T-helper 1 cell treated with Interleukin-12 subunit alpha and Interleukin-12 subunit beta and Interleukin-4 antibody, amounts not matched to agents 30 ng/mL and 1 ng/mL, for 36 hours (primary cell): ENCODE measurements around the gene ZNRD2. TPM values are rescaled to one million over a fixed set of nuclear protein-coding genes. Genes with fewer than 3 reads are reported as not detected.
"Not testable (repeated sequence)": the region's sequence is repeated elsewhere in the genome, so short reads cannot be mapped to it uniquely, and the experiment has no call there.

Source experiments
- intact Hi-C: fragments of 100-400 bp; cut with micrococcal nuclease; formaldehyde crosslinking; loops from one replicate; pipeline ENCODE4 v1.15.1; 2024
- total RNA-seq: library from RNA; stranded (reverse); gene quantifications from 2 replicates; pipeline ENCODE4 v1.2.3, GENCODE V29; 2022

ZNRD2 gene
- total RNA-seq, 1 donor from 2014 or later = 48.5 TPM

DNA sequence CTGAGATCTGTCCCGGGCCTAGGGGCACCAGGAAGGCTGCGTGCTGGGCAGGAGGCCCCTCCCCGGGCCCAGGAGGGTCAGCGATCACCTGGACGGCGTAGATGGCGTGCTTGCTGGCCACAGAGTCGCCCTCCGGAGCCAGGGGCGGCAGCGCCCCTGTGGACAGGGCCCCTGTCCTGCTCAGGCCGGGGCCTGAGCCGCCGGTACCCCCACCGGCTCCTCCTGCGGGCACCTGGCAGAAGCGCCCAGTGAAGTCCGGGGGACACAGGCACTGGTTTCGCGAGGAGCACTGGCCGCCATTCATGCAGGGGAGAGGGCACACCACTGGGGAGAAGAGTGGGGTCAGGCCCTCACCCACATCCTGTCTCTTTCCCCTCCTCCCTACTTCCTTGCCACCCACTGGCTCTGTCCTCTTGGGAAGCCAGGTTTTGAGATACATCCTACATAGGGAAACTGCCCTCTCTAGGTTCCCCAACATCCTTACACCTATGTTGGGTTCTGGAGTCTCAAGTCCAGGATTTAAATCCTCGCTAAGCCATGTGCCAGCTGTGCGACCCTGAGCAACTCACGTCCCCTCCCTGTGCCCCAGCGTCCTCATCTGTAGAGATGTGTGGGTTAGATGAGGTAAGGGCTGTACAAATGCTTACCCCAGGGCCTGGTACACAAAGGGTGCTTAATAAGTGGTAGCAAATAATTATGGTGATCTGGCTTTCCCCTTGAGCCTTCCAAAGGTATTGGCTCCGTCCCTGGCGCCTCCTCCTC lies 16.0 kb upstream of the ZNRD2 start:
- intact Hi-C loops = loop anchor here (1.0 kb wide), 1 partner anchor 8 kb away; no protein-coding TSS in a partner anchor

DNA sequence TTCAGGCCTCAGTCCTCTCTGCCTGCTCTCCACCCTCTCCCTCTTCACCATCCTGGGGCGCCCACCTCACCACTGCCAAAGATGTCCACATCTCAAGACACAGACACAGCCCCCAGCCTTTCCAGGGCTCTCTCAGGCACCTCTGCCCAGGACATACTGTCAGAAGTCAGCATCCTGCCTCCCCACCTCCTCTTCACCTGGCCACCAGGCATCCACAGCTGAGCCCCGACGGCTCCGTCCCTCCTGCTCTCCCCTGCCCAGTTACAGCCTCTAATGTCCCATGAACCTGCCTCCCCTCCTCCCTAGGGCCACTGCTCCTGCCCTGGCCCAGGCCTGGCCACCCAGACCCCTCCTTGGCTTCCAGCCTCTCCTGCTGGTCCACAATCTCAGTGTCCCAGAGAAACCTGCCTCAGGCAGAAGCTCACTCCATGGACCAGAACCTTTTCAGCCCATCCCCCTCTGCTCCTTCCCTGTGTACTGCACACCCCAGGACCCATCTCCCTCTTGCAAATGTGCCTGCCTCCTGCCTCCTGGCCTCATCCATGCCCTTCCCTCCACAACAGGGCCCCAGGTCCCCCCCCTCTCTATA lies 15.3 kb upstream of the ZNRD2 start:
- intact Hi-C loops = loop anchor here (1.0 kb wide), 1 partner anchor 9 kb away; no protein-coding TSS in a partner anchor

DNA sequence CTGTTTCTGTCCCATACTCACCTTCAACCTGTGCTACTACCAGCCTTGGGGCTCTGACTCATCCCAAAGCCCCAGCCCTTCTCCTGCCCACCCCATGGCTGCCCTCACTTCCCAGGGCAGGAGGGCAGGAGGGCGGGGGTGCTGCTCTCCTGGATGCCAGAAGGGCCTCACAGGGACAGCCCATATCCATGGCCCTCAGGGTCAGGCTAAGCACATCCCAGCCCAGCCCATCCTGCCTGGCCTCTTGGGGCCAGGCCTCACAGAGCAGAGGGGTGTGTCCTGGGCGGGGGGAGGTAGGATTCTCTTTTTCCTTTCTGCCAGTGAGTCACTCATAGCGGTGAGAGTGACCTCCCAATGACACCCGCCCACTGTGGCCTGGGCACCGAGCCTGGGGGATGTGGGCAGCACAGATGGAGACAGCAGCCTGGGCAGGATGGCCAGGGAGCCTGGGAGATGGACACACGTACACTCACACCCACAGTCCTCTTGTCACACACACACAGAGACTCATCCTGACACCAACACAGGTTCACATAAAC lies 14.5 kb upstream of the ZNRD2 start:
- intact Hi-C loops = loop anchor here (2.0 kb wide), 1 partner anchor 15 kb away; no protein-coding TSS in a partner anchor

DNA sequence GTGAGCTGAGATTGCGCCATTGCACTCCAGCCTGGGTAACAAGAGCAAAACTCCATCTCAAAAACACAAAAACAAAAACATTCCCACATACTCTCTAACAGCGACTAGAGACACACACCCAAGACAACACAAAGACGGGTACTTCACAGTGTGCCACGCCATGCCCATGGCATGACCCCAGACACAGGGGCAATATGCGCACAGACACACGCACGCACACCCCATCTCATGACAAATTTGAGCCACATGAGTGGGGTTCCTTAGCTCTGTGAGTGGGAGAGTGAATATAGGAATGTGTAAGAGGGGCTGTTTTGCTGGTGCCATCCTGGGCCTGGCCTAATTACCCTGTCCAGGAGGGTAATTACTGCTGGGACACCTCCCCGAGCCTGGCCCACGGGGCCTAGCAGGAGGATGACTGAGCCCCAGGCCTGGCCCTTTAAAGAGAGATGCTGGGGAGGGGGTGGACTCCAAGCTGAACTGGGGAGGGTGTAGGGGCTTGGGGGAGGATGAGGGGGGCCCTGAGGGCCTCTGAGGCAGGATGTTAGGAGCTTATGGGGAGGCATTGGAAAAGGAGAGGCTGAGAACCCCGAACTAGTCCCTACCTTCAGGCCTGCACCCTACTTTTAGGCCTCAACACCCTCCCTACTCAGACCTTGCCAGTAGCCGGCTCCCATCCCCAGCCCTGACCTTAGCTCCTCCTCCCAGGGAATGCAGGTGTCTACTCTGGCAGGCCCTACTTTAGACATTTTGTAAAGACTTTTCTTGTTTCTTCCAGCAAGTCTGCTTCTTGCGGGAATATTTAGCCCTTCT lies 13.6 kb upstream of the ZNRD2 start:
- intact Hi-C loops = loop anchor here (2.0 kb wide), 1 partner anchor 16 kb away; no protein-coding TSS in a partner anchor

DNA sequence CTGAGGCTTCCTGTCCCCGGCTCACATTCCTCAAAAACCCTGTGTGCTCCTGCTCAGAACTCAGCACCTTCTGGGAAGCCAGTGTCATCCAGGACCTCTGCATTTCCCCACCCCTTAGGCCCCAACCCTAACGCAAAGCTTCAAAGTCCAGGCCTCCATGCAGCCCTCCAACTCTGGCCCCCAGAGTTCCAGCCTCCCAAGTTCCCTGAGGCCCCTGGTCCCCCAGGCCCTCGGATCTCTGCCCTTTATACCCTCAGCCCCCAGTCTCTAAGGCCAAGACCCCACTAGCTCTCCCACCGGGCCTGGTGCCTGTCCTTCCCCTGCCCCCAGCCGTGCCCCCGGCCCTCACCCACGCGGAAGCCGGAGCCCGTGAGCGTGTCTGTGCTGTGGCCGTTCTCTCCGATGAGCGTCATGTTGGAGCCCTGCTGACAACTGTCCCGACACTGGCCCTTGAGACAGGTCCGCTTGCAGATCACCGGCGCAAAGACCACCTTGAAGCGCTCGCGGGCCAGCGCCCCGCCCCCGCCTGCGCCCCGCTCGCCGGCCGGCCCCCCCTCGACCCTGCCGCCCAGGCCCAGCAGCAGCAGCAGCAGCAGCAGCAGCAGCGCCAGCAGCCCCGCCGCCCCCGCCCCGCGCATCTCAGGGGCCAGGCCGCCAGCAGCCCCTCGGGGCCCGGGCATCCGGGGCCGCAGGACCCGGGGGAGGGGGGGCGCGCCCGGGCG lies 12.8 kb upstream of the ZNRD2 start:
- intact Hi-C loops = loop anchor here (1.0 to 2.0 kb wide), 2 partner anchors 9 to 17 kb away; no protein-coding TSS in a partner anchor

DNA sequence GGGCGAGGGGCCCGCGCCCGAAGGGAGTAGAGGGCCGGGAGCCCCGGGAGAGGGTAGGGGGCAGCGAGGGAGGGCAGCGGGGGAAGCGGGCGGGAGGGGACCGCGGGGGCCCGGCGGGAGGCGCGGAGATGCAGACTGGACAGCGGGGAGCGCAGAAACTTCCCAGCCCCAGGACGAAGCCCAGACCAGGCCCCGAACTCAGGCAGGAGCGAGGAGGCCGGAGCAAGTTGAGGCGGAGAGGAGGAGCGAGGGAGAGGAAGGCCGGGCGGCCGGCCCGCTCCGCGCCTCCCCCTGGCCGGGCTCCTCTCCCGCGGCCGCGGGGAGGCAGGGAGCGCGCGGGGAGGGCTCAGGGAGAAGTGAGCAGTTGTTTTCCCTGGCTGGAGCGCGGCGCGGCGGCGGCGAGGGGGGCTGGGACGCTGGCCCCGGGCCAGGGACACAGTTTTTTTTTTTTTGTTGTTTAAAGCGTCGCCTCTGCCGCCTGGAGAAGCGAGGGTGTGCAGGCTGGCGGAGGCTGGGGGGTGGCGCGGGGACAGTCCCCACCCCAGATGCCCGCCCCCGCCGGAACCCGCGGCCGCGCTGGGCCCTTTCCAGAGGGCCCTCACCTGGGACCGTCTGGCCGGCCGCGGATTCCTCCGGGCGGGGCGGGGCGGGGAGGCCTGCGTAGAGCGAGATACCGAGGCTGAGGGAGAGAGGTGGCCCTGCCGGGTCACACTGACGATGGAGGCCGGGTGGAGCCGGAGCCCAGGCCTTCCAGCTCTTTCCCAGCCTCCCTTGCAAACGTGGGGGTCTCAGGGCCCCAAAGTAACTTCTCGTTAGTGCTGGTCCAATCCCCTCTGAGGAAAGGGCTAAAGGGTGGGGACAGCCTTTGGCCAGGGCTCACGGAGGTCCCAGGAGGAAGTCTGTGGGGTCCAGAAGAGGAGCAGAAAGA lies 12.0 kb upstream of the ZNRD2 start, which contains the start of gene LTBP3:
LTBP3 (minus strand) TSS at position 358 of the 928 bp plus-strand sequence. CDS start 400 bp downstream, outside the sequence.
- intact Hi-C loops = loop anchor here (1.0 kb wide), 1 partner anchor 8 kb away; no protein-coding TSS in a partner anchor

DNA sequence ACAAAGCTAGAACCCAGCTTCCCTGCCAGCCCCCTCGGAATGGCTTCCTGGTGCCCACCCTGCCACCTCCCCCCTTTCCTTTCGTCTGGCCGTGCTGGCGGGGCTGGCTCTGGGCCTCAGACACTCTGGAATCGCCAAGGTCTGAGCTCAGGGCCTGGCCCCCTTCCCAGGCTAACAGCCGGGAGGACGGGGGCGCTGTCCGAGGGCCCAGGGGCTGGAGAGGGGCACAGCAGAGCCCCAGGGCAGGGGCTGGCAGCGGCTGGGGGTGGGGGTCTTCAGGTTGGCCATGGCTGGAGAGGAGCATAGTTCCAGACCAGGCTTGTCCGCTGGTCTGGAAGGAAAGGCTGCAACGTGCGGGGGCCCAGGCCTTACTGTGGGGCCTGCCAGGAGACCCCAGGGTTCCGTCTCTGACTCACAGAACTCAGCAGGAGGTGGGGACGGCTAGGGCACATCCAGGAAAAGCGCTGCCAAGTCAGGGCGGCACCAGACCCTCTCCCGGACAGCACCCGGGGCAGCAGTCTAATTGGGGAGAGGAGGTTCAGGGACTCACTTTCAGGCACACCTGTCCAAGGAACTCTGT lies 11.3 kb upstream of the ZNRD2 start:
- intact Hi-C loops = loop anchor here (1.0 kb wide), 1 partner anchor 7 kb away; no protein-coding TSS in a partner anchor

DNA sequence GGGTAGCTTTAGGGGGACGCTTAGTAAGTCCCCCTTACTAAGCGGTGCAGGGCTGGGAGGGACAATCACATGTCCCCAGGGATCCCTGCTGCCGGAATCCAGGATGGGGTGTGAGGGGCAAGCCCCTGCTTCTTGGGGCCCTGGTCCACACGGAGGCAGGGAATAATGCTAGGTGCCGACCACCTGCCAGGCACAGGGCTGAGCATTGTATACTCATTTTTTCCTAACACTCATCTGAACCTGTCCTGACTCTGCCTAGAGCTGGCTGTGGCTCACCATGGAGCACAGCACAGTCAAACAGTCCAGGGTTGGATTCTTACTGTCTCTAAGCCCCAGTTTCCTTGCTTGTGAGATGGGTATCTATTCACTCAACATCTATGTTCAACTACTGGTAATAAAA lies 10.7 kb upstream of the ZNRD2 start:
- intact Hi-C loops = no loop called here

DNA sequence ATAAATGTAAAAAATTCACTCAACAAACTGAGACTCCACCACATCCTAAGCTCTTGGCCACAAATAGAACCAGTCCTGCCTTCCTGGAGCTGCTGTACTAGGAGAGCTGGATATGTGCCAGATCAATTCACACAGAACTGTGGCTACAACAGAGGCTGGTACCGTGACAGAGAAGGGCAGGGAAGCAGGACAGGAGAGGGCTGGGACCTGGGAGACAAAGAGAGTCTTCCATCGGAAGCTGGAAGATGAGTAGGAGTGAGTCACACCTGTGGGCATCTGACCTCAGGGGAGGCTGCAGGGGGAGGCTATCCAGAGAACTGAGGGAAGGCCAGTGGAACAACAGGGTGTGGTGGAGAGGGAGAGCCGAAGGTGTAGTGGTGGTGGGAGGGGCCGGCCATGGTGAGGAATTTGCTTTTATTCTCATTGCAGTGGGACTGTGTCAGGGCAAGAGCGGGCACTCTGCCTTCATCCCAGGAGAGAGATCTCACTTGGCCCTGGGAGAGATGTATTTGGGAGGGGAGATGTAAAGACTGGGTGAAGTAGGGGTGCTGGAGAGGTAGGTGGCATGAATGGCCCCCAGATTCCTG lies 10.2 kb upstream of the ZNRD2 start:
- intact Hi-C loops = no loop called here

DNA sequence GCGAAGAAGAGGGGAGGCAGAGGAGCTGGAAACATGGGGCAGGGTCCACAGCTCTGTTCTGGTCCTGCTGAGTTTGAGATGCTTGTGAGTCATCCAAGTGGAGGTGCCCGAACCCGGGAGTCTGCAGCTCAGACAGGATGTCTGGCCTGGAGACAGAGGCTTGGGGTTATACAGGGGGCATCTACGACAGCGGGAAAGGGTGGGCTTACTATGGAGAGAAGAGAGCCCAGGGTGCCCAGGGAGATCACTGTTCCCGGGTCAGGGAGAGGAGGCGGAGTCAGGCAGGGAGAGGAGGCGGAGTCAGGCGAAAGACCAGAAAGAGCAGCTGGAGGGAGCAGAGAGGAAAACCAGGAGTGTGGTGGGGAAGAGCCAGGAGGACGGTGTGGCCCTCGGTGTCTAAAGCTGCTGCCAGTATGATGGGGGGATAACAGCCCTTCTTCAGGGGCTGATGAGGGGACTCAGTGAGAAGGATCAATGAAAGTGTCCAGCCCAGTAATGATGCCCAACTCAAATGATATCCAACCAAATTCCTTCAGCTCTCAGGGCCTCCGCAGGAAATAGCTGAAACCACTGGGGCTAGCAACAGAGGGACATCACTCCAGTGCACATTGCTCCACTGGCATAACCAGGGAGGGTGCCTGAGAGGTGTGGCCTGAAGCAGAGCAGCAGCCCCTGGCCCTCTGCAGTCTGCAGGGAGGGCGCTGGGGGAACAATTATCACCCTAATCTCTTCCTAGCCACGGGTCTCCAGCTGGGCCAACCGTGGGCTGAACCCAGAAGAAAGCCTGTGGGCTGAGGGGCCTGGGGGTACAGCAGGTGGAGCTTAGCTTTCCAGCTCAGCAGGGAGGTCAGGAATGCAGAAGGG lies 9.5 kb upstream of the ZNRD2 start:
- intact Hi-C loops = no loop called here

DNA sequence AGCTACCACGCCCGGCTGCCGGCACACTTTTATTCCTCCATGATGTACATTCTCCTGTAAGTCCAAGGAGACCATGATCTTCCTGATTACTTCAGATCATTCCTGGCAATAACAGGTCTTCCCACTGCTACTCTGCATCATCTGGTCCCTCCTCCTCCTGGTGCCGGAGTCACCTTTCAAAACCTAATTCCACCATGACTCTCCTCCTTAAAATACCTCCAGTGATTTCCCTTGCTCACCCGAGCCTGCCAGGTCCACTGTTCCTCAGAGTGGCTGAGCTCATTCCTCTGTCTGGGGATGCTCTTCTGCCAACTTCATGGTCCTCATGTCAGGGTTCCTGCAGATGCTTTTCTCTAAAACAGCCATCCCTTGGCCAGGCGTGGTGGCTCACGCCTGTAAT lies 8.3 kb upstream of the ZNRD2 start:
- intact Hi-C loops = no loop called here

DNA sequence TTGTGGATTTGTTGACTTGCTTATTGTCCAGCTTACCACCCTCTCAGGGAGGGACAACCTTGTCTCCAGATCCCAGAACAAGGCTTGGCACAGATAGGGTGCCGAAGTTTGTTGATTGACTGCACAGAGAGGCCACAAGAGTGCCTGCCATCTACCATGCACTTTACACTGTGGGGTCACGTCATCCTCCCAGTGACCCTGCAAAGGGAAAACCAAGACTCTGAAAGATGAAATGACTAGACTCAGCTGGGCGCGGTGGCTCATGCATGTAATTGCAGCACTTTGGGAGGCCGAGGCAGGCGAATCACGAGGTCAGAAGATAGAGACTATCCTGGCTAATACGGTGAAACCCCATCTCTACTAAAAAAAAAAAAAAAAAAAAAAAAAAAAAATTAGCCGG lies 7.5 kb upstream of the ZNRD2 start:
- intact Hi-C loops = no loop called here

DNA sequence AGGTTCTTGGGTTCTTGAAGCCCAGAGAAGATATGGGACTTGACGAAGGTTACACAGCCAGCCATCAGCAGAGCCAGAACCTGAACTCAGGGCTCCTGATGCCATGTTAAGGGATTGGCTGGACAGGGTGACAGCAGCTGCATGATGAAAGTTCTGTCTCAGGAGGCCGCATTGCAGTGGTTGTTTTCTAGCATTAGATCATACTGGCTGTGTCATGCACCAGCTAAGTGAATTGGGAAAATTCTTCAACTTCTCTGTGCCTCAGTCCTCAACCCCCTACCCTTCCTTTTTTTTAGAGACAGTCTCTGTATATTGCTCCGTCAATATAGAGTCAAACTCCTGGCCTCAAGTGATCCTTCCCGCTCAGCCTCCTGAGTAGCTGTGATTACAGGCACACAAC lies 6.7 kb upstream of the ZNRD2 start:
- intact Hi-C loops = no loop called here

DNA sequence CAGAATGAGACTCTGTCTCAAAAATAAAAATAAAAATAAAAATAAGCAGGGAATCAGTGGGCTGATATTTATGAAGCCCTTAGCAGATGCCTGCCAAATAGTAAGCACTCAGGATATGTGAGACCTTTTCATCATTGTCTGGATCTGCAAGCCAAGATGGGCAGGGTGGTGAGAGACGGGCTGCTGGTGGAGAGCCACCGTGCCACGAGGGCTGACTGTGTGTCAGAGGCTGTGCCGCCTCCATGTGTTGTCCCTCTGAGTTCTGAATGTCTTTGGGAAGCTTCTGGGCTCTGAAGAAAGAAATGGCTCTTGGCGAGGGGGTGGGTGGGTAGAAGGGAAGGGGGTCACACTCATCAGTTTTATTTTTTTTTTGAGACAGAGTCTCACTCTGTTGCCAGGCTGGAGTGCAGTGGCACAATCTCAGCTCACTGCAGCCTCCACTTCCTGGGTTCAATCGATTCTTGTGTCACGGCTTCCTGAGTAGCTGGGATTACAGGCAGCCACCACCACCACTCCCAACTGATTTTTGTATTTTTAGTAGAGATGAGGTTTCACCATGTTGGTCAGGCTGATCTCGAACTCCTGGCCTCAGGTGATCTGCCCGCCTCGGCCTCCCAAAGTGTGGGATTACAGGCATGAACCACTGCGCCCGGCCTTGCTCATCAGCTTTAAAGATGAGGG lies 5.3 kb upstream of the ZNRD2 start:
- intact Hi-C loops = not testable (repeated sequence)

DNA sequence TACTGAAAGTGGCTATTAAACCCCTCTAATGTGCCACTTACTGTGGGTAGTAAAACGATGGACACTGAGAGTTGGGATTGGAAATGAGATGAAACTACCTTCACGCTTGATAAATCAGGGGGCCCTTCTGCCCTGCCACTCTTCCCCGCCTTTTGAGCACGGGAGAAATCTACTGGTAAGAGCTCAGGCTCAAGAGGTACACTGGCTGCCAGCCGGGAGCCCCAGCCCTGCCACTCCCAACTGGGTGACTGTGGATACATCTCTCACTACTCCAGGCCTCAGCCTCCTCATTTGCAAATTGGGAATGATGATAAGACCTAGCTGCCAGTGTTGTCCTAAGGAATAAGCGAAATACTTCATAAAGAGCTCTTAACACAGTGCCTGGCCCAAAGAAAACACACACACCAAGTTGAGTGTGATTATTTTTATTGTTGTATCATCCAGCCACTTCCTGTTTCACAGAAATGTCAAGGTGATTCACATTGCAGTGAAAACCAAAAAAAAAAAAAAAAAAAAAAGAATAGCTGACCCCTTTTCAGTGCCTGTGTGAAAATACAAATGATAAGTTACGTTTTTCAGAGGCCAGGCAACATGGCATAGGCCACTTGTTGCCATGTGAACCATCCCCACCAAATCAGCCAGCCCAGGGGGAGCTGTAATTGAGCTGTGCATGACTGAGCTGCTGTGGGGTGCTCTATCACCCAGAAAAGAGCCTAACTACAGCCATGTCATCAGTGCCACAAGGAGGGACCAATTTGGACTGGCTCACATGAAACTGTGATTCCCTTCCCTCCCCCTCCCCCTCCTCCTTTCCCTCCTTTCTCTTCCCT lies 4.4 kb upstream of the ZNRD2 start:
- intact Hi-C loops = loop anchor here (1.0 kb wide), 1 partner anchor 8 kb away; the partner anchor contains the start of gene LTBP3
